ENCODE data around the gene GPS1.

Gene GPS1

GRCh38 chr17:82080789-82081464 is 29.2 kb downstream of the GPS1 start:
- FAIRE-seq, result no peak

DNA sequence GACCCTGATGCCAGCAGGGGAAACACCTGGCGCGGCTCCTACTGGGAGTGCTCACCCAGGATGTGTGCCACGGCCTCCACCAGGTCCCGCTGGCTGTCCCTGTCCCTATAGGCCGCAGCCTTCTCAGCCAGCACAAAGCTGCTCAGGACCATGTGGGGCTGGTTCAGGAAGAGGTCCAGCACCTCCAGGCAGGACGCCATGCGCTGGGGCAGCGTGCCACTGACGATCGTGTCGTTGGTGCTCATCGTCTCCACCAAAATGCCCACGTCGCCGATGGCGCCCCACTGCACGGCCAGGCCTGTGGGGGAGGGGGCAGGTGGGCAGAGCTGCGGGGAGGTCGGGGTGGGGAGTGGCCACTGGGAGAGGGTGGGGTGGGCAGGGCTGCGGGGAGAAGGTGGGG is 29.8 kb downstream of the GPS1 start:
- FAIRE-seq, result no peak

DNA sequence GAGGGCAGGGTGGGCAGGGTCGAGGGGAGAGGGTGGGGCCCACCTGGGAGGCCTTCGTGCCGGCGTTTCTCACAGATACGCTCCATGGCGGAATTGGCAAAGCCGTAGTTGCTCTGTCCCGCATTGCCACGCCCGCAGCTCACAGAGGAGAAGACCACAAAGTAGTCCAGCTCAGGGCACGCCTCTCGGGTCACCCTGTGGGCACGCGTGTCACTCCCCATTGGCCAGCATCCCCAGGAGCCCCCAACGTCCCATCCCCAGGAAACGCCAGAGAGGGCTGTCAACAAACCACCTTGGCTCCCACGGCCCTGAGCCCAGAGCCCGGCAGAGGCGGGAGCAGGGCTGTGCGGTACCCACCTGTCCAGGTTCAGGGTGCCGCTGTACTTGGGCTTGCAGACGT is 30.3 kb downstream of the GPS1 start:
- FAIRE-seq, result no peak

GRCh38 chr17:82082456-82082855 is 30.8 kb downstream of the GPS1 start:
- FAIRE-seq, result no peak

DNA sequence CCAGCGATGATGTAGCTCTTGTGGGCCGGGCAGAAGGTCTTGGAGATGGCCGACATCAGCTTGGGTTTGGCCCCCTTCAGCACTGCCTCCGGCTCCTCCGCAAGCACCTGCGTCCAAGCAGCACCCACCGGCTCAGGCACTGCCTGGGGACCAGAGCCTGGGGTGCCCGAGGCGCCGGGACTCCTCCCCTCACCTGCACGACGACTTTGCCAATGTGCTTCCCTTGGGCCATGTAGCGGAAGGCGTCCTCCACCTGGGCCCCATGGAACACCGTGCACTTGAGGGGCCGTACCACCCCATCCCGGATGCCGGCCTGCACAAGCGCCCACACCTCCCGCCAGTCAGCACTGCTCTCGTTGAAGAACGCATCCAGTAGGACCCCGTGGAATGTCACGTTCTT is 31.3 kb downstream of the GPS1 start:
- no peak for FAIRE-seq

DNA sequence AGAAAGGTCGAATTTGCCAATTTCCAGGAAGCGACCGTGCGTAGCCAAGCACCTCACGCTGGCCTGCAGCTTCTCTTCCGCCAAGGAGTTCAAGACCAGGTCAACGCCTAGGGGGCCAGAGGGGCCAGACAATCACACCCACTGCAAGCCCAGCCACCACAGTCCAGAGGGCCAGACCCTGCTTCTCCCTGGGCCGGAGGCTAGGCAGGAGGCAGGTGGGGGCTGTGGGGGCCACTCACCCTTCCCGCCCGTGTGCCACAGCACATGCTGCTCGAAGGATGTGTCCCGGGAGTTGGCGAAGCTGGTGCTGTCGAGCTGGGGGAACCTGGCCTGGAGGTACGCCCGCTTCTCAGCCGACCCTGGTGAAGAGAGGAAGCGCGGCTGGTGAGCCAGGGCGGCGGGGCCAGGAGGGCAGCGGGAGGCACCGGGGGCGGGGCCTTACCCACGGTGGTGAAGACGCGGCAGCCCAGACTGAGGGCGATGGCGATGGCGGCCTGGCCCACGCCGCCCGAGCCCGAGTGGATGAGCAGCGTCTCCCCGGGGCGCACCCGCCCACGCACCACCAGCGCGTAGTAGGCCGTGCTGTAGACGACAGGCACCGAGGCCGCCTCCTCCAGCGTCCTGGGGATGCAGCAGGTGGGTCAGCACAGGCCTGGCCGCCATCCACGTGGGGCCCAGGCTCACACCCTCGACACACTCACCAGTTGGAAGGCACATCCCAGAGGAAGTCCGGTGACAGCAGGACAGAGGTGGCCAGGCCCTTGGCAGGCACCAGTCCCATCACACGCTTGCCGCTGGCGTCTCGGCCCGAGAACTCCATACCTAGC is 32.0 kb downstream of the GPS1 start:
- no peak for FAIRE-seq

DNA sequence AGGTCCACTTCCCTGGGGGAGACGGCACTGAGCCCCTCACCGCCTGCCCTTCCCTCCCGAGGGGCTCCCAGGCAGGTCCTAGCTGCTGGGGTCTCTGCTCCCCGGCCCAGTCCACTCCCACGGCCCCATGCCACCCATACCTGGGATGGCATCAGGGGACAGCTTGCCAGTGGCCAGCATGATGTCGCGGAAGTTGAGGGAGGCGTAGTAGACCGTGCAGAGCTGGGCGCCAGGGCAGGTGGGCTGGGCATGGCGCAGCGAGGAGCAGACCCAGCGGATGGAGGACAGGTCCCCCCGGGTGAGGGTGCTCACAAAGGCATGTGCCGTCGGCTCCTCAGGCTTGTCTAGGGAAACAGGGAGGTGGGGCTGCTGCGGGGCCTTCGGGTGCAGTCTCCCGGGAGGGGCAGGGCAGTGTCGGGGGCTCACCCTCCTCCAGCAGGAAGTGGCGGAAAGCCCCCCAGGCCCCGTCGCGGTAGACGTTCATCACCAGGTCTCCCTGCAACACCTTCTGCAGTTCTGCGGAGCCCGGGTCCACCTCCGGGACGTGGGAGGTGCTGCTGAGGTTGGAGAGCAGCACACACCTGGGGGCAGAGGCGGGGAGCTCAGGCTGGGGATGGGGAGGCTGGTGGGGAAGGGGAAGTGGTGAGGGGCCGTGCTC is 32.8 kb downstream of the GPS1 start:
- no peak for FAIRE-seq

GRCh38 chr17:82085031-82085861 is 33.5 kb downstream of the GPS1 start:
- no peak for FAIRE-seq

DNA sequence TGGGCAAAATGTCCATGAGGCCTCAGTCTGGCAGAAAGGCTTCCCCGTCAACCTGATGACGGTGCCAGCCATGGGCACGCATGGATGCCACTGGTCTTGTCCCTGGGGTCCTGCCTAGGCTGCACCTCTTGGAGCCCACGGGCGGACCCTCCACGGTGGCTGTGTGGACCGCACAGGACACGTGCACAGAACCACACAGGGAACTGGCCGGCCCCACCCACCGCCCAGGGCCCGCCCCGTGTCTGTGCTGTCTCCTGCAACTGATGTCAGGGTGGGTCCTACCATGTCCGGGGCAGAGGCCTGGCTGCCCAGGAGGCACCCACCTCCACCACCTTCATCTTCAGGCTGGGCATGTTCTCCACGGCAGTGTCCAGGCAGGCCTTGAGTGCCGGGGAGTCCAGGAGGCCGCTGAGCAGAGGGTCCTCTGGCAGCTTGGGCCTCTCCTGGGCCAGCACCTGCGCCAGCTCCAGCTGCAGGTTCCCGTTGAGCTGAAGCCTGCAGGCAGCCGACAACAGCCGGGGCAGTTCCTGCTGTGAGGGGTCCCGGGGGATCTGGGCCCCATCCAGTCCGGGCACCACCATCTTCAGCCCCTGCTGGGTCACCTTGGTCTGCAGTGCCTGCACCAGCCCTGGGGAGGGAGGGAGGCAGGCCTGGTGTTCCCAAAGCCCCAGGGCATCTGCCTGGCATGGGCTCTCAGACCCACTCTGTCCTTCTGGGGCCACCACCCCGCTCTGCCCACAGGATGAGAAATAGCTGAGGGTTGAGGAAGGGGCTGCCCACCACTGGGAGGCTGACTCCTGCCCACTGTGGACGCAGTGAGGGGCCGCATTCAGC is 34.5 kb downstream of the GPS1 start:
- no peak for FAIRE-seq

GRCh38 chr17:82086941-82087906 is 35.5 kb downstream of the GPS1 start:
- no peak for FAIRE-seq

DNA sequence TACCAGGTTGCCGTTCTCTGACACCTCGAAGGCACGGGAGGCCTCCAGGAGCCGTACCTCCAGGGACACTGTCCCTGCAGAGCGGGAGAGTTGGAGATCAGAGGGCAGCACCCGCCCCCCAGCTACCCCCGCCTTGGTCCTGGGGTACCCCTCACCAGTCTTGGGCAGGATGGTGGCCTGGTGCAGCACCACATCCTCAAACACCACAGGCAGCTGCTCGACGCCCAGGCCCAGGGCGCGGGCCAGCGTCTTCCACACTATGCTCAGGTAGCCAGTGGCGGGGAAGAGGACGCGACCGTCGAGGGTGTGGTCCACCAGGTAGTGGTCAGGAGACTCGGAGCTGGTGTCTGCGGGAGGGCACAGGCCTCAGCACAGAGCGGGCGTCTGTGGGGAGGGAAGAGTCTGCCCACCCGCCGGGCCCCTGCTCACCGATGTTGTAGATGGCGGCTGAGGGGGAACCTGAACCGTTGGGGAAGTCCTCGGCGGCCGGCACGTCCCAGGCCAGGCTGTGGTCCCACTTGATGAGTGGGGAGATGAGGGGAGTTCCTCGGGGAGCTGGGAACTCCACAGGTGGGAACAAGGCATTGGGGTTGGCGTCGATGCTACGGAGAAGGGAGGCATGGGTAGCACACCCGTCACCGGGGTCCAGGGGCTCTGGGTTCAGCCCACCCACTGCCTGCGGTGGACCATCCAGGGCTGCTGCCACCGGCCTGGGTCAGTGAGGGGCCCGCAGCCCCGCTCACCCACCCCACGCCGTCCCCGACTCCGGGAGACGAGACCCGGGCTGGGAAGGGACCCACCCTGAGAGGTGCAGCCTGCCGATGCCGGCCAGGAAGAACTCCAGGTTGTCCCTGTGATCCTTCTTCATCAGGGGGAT is 36.5 kb downstream of the GPS1 start:
- FAIRE-seq, result no peak

- FAIRE-seq, result no peak
These were observed 37.4 kb downstream of the GPS1 start for GRCh38 chr17:82088838-82089722.

GRCh38 chr17:82089723-82090548 is 38.2 kb downstream of the GPS1 start:
- FAIRE-seq, result no peak

- FAIRE-seq, result no peak
These were observed 39.0 kb downstream of the GPS1 start for GRCh38 chr17:82090549-82091263.

DNA sequence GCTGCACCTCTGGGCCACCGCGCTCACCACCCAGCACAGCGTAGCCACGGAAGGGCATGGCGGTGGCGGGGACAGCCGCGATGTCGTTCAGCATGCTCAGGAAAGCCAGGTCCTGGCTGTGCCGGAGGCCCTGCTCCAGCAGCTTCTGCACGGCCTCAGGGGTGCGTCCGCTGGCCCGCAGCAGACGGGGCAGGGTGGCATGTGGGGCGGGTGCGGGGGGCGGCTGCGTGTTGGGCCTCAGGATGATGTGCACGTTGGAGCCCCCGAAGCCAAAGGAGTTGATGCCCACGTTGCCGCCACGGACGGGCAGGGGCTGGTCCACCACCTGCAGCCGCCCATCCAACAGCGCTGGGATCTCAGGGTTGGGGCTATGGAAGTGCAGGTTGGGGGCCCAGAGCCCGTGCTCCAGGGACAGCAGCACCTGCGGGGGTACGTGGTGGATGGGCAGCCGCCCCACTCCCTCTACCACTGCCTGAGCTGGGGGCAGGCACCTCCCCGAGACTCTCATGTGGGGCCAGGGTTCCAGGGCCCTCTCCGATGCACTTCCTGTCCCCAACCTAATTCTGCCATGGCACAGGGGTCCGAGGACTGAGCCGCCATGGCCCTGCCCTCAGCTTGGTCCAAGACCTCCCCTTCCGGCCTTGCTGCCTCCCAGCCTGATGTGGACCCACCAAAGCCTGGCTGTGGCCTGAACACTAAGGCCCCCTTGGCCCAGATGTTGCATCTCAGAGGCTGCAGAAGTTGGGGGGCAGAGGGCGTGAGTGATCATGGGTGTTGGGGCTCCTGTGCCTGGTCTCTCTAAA is 39.8 kb downstream of the GPS1 start:
- FAIRE-seq, result no peak

DNA sequence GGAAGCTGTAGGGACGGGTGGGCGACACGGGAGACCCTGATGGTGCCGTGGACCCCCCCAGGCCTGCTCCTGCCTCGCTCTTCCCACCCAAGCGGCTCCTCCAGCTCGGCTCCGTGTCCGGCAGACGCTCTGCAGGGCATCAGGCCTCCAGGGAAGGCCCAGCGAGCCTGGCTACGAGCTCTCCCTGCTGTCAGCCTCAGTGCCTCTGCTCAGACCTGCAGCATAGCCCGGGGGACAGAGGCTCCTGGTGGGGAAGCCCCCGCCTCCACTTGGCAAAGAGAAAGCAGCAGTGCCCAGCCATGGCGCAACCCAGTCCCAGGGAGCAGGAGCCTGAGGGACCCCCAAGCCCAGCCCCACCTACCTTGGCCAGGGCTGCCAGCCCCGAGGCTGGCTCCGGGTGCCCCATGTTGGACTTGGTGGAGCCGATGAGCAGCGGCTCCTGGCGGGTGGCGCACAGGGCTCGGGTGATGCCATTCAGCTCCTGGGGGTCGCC is 40.4 kb downstream of the GPS1 start:
- no peak for FAIRE-seq
